PC-9 (cell line): ENCODE results near the gene OGDHL. TPM values are rescaled to one million over a fixed set of nuclear protein-coding genes. Genes with fewer than 3 reads are reported as not detected.

Experiments
- BruUV-seq: library from RNA; stranded (reverse); fragments of 400-500 nt; replicated peaks from 2 replicates; lab custom pipeline; 2021; lab: Mats Ljungman, UMichigan
- CTCF ChIA-PET: fragments of 300-600 bp; sonication (Branson Sonifier 250); formaldehyde crosslinking; loops from one replicate; lab custom pipeline; 2022; ENCODE audit warnings: antibody characterized with exemption; lab: Charles Lee
- POLR2A ChIA-PET: fragments of 300-600 bp; sonication (Branson Sonifier 250); formaldehyde crosslinking; loops from one replicate; lab custom pipeline; 2022; ENCODE audit warnings: antibody characterized with exemption; ENCODE audit not compliant: unreplicated experiment; lab: Charles Lee
- DNase-seq, 2 experiments: peaks; one replicate each; pipeline versions ENCODE4 v3.0.0 to v3.0.0-alpha.2; 2015 to 2022; ENCODE audit warnings: mixed read lengths in 1 of 2
- H2AFZ ChIP-seq: fragments of 200-600 bp; sonication (generic); 2 replicates; pipeline ENCODE4 v1.8.1; 2017; ENCODE audit warnings: antibody characterized with exemption
- H3F3A ChIP-seq: fragments of 200-600 bp; sonication (generic); 2 replicates; pipeline ENCODE4 v1.8.1; 2017; ENCODE audit warnings: antibody characterized with exemption, mild to moderate bottlenecking, low read depth; ENCODE audit not compliant: insufficient read depth
- H3K27ac ChIP-seq: fragments of 200-600 bp; sonication (generic); 2 replicates; pipeline ENCODE4 v1.6.1; 2016; ENCODE audit warnings: mixed run types
- H3K27me3 ChIP-seq: fragments of 200-600 bp; sonication (generic); 2 replicates; pipeline ENCODE4 v1.6.1; 2016; ENCODE audit warnings: low read depth, mixed run types; ENCODE audit not compliant: insufficient read depth
- H3K36me3 ChIP-seq: fragments of 200-600 bp; sonication (generic); 2 replicates; pipeline ENCODE4 v1.6.1; 2016; ENCODE audit warnings: low read depth, mixed run types
- H3K4me1 ChIP-seq: fragments of 200-600 bp; sonication (generic); replicated peaks from 2 replicates; pipeline ENCODE4 v1.6.1; 2016; ENCODE audit warnings: mixed run types; ENCODE audit not compliant: insufficient read depth
- H3K4me2 ChIP-seq: fragments of 200-600 bp; sonication (generic); 2 replicates; pipeline ENCODE4 v1.6.1; 2017; ENCODE audit warnings: mixed run types
- H3K4me3 ChIP-seq: fragments of 200-600 bp; sonication (generic); 2 replicates; pipeline ENCODE4 v1.6.1; 2016; ENCODE audit warnings: mixed run types
- H3K79me2 ChIP-seq: fragments of 200-600 bp; sonication (generic); 2 replicates; pipeline ENCODE4 v1.6.1; 2017; ENCODE audit warnings: low read depth, mixed run types
- H3K9me2 ChIP-seq: fragments of 200-600 bp; sonication (generic); 2 replicates; pipeline ENCODE4 v1.8.1; 2017; ENCODE audit warnings: mild to moderate bottlenecking; ENCODE audit not compliant: insufficient read depth
- H3K9me3 ChIP-seq: fragments of 200-600 bp; sonication (generic); 2 replicates; pipeline ENCODE4 v1.8.1; 2016; ENCODE audit warnings: low read depth; ENCODE audit not compliant: insufficient read depth
- H4K20me1 ChIP-seq: fragments of 200-600 bp; sonication (generic); 2 replicates; pipeline ENCODE4 v1.8.1; 2017; ENCODE audit not compliant: insufficient read depth
- CTCF ChIP-seq: fragments of 200-600 bp; sonication (generic); conservative IDR thresholded peaks from 2 replicates; pipeline ENCODE4 v1.6.1; 2017; ENCODE audit warnings: mixed run types, antibody characterized with exemption, mild to moderate bottlenecking, moderate library complexity
- EZH2 ChIP-seq: fragments of 200-600 bp; sonication (generic); IDR thresholded peaks from 2 replicates; pipeline ENCODE4 v1.8.0; 2017; ENCODE audit warnings: antibody characterized with exemption, low read depth
- intact Hi-C: fragments of 100-400 bp; cut with micrococcal nuclease; formaldehyde crosslinking; loops from one replicate; pipeline ENCODE4 v1.10.0; 2022; ENCODE audit not compliant: unreplicated experiment
- total RNA-seq: library from RNA; stranded (reverse); gene quantifications from 2 replicates; pipeline ENCODE4 v1.2.3, GENCODE V29; 2021

OGDHL gene
- total RNA-seq, 1 experiment from 2014 or later, result not detected

- ChIA-PET CTCF (no interaction called here), POLR2A (no interaction called here)
- Histone ChIP-seq H2AFZ (no peak overlapping the region), H3K79me2 (no peaks in the 10 kb centered on the region), H3K4me3 (no peak overlapping the region), H3K9me3 (no peaks in the 10 kb centered on the region), H3K4me2 (no peak overlapping the region), H3K36me3 (no peaks in the 10 kb centered on the region), H3F3A (no peaks in the 10 kb centered on the region), H4K20me1 (peaks cover 3% of the 10 kb centered on the region; the same call in 1 of the 2 replicates), H3K9me2 (no peaks in the 10 kb centered on the region), H3K27ac (no peak overlapping the region), H3K4me1 (no peaks in the 10 kb centered on the region), H3K27me3 (peaks cover 96% of the 10 kb centered on the region)
- TF ChIP-seq EZH2, result no peak
- no peak for TF ChIP-seq CTCF
- intact Hi-C loops, result no loop called here
- no TSS peak for BruUV-seq
- DNase-seq, result no peak
Measured at GRCh38 chr10:49751636-49752510, 10.2 kb downstream of the OGDHL start.

GRCh38 chr10:49751216-49751615, 10.9 kb downstream of the OGDHL start:
- no peak overlapping the region for H3K4me2 ChIP-seq
- CTCF ChIA-PET, result no interaction called here
- BruUV-seq, result no TSS peak

GRCh38 chr10:49750546-49750945, 11.6 kb downstream of the OGDHL start:
- Histone ChIP-seq H3K27me3 (peaks cover 95% of the 10 kb centered on the region), H3K9me2 (no peaks in the 10 kb centered on the region), H3K36me3 (no peaks in the 10 kb centered on the region), H3K4me3 (no peak overlapping the region), H4K20me1 (peaks cover 3% of the 10 kb centered on the region; the same call in 1 of the 2 replicates), H3K4me1 (no peaks in the 10 kb centered on the region), H3F3A (no peaks in the 10 kb centered on the region), H3K79me2 (no peaks in the 10 kb centered on the region), H3K9me3 (no peaks in the 10 kb centered on the region), H3K4me2 (no peak overlapping the region), H3K27ac (no peak overlapping the region), H2AFZ (no peak overlapping the region)
- TF ChIP-seq CTCF (no peak), EZH2 (no peak)
- ChIA-PET POLR2A (no interaction called here), CTCF (no interaction called here)
- intact Hi-C loops, result no loop called here
- DNase-seq, result no peak
- no TSS peak for BruUV-seq

More at GRCh38 chr10:49751216-49751615, 10.9 kb downstream of the OGDHL start:
- no peaks in the 10 kb centered on the region for H3K79me2 ChIP-seq
- no peak overlapping the region for H3K27ac ChIP-seq
- H3K9me2 ChIP-seq, result no peaks in the 10 kb centered on the region
- no peaks in the 10 kb centered on the region for H3K9me3 ChIP-seq
- peaks cover 3% of the 10 kb centered on the region; the same call in 1 of the 2 replicates for H4K20me1 ChIP-seq
- no peak overlapping the region for H3K4me3 ChIP-seq
- TF ChIP-seq CTCF (no peak), EZH2 (no peak)
- intact Hi-C loops, result no loop called here
- no peak overlapping the region for H2AFZ ChIP-seq
- POLR2A ChIA-PET, result no interaction called here
- H3K4me1 ChIP-seq, result no peaks in the 10 kb centered on the region
- H3K36me3 ChIP-seq, result no peaks in the 10 kb centered on the region
- no peaks in the 10 kb centered on the region for H3F3A ChIP-seq
- H3K27me3 ChIP-seq, result peaks cover 96% of the 10 kb centered on the region
- no peak for DNase-seq
